ENCODE data around the gene B2M.
"Not testable (repeated sequence)": the region's sequence is repeated elsewhere in the genome, so short reads cannot be mapped to it uniquely, and the experiment has no call there.

Gene B2M

DNA sequence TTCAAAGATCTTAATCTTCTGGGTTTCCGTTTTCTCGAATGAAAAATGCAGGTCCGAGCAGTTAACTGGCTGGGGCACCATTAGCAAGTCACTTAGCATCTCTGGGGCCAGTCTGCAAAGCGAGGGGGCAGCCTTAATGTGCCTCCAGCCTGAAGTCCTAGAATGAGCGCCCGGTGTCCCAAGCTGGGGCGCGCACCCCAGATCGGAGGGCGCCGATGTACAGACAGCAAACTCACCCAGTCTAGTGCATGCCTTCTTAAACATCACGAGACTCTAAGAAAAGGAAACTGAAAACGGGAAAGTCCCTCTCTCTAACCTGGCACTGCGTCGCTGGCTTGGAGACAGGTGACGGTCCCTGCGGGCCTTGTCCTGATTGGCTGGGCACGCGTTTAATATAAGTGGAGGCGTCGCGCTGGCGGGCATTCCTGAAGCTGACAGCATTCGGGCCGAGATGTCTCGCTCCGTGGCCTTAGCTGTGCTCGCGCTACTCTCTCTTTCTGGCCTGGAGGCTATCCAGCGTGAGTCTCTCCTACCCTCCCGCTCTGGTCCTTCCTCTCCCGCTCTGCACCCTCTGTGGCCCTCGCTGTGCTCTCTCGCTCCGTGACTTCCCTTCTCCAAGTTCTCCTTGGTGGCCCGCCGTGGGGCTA is at the start of gene B2M, which contains the start of gene PATL2:
TSS of gene B2M (plus strand) at position 422 of the 647 bp plus-strand sequence. CDS start at position 452, 30 bp downstream.
TSS of gene PATL2 (minus strand) at position 228 of the 647 bp plus-strand sequence. CDS start 34,833 bp downstream, outside the sequence.
- DNase-seq, result peak; percentile 94

DNA sequence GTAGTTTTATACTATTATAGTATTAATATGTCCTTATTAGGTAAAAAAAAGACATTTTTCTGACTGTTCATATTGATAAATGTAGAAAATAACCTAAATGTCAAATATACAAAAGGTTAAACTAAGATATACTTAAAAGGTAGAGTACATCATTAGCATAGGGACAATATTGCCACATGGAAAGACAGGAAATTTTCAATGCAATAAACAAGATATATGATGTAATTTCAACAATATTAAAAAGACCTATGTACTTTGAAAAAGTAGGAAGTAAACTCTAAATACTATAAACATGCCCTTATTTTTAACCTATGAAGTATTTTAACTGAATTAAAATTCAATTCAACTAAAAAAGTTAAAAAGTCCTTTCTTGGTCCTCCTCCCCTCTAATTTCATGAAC is 49.7 kb upstream of the B2M start:
- DNase-seq, result no peak

DNA sequence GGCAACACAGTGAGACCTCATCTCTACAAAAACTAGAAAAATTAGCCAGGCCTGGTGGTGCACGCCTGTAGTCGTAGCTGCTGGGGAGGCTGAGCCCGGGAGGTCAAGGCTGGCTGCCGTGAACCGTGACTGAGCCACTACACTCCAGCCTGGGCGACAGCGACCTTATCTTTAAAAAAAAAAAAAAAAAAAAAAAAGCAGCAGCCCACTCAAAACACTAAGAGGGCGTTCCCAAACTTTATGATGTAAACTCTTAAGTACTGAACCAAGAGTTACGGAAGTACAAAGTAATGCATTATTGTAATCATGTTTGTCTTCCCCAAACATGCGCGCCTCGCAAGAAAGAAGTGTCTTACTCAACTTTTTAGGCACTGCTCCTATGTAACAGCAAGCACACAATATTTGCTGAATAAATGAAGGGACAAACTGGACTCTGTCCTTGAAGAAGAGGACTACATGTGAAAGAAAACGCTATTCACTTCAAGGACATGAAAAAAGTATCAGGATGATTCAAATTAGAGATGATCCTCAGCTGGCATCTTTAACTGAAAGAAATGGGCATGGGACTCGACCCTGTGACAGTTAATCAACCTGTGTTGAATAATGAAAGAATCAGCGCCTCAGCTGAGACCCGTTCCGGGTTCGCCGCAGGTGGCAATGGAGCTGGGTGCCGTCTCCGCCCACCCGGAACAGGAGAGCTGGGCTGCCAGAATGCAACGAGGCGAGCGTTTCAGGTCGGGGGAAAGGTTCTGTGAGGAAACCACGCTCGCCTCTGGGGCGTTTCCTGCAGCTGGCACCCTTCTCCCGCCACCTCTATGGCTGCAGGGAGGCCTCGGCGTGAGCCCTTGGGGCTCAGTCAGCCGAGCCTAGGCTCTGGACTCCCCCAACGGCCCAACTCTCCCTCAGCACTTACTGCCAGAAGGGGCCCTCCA is 48.6 kb upstream of the B2M start:
- DNase-seq, result peak; percentile 84

DNA sequence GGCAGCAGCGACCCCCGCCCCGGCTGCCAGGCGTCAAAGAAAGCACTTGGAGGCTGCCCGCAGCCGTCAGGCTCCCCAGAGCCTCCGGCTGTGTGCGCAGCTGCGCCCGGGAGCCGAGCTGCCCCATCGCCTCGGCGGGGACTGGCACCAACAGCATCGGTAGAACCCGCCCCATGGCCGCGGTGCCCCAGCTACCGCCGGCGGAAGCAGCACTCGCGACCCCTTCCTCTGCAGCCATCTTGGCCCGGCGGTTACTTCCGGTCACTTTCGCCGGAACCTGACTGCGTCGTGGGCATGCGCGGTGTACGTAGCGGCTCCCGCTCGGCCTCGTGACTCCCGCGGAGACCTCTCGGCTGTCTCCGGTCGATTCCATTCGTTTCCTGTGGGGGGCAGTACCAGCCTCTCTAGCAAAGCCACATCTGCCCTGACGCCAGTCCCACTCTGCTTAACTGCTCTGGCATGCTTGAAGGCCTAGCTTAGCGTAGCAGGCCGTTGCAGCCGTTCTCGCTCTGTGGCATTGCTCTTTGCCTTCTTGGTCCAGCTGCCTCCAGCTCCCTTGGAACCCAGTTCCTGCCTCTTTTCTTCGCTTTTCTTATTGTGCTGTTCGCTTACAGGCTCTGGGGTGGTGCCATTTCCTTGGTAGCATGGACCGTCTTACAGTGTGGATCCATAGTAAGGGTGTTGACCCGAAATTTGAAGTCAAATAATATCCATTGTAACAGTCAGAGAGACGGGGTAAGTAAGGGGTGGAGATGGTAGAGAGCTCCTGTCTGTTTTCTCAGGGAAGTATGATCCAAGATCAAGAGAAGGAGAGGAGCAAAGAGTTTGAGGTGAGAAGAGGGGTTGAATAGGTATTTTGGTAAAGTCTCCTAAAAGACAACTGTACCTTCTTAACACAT is 47.7 kb upstream of the B2M start, which contains the start of gene SPG11:
TSS of gene SPG11 (minus strand) at position 253 of the 899 bp plus-strand sequence. CDS start at position 238, 15 bp downstream.
- peak; percentile 97 for DNase-seq

DNA sequence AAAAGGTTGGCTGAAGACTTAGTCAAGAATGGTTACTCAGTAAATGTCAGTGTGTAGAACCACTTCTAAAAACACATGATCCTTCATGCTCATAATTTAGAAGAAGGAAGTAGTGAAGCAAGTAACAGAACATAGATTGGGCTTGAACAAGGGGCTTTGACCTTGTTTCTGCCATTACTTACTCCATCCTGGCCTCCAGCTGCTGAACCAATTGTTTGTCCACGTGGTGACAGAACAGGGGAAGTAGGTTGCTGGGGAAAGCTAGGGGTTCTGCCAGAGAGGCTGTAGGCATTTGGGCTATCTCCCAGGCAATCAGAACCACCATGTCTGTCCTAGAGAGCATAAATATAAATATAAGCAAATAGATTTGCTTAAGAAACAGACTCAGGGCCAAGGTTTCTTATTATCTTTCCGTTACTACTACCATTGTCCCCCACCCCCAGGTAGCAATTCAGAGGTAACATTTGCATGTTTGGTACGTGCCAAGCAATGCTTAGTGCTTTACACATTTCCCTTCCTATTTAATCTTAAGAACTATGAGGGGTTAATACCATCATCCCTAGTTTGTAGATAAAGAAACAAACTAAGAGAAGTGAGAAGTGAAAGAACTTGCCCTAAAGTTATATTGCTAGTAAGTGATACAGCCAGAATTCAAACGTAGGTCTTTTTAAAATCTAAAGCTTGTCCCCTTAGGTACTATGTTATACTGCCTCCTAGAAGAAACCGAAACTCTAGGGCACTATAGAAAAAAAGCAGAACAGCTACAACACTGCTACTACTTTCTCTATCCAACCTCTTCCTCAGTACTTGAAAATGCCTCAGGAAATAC is 44.9 kb upstream of the B2M start:
- DNase-seq, result no peak

DNA sequence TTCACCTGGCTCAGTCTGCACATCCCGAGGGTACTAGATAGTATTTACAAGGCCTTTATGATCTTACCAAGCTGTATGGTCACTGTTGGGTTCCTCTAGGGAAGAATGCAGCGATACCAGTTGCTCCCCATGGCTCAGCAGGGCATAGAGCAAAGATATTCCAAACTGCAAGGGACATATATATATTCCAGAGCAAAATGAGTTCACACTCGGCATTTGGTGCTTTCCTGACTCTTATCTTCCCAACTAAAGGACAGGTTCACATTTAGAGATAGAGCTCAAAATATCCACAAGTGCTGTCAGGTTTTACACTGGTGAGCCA is 44.3 kb upstream of the B2M start:
- DNase-seq, result no peak

DNA sequence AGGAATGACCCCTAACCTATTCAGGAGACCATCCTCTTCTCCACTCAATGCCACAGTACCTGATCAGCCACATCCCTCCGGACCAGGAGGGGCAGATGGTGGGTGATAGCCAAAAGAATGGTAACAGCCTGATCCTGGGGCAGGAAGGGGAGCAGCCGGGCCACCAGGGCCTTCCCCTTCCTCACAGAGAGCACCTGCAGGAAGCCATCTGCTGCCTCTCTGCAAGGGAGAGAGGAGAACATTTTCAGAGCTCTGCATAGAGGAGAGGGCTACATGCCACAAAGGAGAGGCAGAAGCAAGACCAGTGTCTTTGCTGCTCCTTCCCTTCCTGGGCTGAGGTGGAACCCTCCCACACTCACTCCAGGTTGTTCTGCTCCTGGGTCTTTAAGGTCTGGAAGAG is 42.4 kb upstream of the B2M start:
- no peak for DNase-seq

DNA sequence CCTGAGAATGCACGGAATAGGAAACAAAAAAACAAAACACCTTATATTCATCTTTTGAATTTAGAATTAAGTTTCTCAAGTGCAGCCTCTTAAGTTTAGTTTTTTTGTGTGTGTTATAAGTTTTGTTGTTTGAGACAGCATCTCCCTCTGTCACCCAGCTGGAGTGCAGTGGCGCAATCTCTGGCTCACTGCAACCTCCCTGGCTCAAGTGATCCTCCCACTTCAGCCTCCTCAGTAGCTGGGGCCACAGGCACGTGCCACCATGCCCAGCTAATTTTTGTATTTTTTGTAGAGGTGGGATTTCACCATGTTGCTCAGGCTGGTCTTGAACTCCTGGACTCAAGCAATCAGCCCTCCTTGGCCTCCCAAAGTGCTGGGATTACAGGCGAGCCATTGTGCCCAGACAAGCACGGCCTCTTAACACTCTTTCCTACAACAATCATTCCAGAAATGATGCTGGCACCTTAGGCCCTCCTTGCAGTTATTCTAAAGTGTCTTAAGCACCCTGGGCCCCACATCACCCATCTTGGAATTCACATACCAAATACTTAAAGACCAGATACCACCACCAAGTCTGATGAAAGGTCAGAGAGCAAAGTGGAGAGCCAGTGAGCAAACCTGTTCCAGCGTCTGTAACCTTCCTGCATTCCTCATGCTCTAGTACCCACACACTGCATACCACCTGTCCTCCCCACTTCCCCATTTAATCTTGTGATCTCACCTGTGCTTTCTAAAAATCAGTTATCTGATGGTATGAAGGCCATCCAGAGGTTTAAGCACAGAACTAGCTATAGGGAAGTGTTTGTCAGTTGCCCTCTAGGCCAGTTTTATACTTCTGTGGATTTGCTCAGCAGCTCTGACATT is 41.0 kb upstream of the B2M start:
- DNase-seq, result no peak

DNA sequence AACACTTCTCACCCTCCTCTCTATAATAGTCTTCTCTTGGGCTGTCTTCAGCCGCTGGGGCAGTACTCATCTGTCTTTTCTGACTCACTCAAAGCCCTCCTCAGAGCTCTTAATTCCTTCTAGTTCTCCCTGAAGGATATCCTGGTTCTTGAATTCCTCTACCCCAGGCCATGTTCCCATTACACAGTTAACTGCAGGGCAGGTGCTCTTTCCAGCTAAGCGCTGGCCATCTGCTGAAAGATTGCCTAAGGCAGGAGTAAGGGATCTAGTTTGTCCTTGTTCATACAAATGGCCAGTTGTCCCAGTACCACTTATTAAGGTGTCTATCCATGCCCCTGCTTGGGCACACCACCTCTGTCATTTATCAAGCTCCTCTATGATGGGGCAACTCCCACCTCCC is 37.7 kb upstream of the B2M start:
- no peak for DNase-seq

DNA sequence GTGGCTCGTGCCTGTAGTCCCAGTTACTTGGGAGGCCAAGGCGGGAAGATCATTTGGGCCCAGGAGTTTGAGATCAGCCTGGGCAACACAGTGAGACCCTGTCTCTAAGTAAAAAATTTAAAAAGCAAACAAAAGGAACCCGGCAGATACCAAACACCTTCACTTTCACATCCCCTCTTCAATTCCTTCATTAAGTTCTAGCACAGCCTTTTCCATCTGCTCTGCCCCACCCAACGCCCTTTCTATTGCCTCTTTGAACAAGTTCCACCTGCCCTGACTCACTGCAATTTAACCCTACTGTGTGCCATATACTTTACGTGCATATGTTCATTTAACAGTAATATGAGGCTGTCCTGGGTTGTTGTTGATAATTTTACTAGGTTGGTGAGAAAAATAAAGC is 35.4 kb upstream of the B2M start:
- DNase-seq, result no peak

DNA sequence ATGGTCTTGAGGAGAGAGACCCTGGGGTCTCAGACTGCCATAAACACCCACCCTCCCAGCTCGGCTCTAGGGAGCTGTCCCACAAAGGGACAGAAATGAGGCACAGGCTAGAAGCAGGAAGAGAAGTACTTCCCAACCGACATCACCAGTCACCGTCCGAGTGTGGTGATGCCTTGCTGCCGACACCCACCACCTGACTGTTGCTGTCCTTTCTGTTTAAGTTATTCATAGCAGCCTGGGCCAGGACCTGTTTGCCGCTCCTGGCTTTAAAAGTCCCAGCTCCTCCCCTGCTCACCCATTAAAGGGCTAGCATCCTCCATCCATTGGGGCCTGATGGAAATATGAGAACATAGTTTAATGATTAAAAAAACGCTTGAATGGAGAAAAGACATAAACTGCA is 34.6 kb upstream of the B2M start:
- DNase-seq, result peak; percentile 23

DNA sequence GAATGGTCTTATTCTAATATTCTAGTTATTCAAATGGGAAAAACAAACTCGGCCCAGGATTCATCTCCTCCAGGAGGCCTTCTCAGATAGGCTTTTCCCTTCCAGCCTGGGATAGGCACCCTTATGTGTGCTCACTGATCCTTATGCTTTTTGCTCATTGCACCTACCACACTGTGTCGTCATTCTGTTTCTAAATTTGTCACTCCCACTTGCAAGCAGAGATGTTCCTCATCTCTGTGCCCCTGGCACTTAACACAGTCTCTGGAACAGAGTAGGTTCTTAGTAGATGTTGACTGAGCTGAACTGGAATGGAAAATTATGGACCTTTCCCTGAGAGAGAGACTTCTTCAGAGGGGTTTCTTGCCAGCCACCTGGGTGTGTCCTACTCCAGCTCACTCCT is 29.1 kb upstream of the B2M start:
- no peak for DNase-seq

DNA sequence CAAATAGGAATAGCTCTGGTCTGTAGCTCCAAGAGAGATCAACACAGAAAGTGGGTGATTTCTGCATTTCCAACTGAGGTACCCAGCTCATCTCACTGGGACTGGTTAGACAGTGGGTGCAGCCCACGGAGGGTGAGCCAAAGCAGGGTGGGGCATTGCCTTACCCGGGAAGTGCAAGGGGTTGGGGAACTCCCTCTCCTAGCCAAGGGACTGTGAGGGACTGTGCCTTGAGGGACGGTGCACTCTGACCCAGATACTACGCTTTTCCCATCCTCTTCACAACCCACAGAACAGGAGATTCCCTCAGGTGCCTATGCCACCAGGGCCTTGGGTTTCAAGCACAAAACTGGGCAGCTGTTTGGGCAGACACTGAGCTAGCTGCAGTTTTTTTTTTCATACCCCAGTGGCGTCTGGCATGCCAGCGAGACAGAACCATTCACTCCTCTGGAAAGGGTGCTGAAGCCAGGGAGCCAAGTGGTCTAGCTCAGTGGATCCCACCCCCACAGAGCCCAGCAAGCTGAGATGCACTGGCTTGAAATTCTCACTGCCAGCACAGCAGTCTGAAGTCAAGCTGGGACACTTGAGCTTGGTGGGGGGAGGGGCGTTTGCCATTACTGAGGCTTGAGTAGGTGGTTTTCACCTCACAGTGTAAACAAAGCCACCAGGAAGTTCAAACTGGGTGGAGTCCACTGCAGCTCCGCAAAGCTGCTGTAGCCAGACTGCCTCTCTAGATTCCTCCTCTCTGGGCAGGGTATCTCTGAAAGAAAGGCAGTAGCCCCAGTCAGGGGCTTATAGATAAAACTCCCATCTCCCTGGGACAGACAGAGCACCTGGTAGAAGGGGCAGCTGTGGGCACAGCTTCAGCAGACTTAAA is 28.3 kb upstream of the B2M start:
- peak; percentile 89 for DNase-seq

DNA sequence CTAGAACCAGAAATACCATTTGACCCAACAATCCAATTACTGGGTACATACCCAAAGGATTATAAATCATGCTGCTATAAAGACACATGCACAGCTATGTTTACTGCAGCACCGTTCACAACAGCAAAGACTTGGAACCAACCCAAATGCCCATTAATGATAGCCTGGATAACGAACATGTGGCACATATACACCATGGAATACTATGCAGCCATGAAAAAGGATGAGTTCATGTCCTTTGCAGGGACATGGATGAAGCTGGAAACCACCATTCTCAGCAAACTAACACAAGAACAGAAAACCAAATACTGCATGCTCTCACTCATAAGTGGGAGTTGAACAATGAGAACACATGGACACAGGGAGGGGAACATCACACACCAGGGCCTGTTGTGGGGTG is 22.0 kb upstream of the B2M start:
- not testable (repeated sequence) for DNase-seq

DNA sequence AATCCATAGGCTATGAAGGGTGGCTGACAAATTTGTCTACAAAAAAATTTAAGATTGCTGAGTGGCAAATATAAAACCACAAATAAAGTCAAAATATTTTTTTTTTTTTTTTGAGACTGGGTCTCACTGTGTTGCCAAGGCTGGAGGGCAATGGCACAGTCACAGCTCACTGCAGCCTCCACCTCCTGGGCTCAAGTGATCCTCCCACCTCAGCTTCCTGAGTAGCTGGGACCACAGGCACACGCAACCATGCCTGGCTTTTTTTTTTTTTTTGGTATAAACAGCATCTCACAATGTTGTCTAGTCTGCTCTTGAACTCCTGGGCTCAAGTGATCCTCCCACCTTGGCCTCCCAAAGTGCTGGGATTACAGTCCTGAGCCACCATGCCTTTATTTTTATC is 21.1 kb upstream of the B2M start:
- DNase-seq, result peak; percentile 31

DNA sequence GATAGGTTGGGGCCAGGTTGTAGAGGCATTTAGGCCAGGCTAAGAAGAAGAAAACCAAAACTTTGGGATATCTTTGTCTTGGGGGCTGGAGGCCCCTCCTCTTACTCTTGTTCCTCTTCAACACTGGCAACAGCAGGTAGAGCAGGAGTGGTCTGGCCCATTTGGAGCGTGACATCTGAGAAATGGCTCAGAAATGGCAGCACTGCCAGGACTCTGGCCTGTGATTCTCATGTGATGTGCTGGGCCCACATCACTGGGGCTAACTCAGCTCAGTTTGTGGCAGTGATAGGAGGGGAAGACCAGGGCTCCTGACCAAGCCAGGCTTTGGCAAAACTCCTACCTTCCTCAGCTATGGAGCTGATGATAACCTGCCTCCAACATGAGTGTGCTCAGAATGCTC is 18.7 kb upstream of the B2M start:
- no peak for DNase-seq

DNA sequence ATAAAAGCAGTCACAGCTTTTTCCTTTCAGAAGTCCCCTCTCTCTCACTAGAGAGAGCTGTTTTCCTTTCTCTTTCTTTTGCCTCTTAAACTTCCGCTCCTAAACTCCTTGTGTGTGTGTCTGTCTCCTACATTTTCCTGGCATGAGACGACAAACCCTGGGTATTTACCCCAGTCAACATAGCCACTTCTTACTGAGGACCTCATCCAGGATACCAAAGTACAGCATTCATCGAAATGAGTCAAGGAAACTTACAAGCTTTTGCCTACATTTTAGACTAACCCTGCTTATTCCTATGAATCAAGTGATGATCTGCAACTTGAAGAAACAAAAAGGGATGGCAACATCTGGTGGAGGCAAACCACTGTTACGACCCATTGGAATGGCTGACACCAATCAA is 16.9 kb upstream of the B2M start:
- no peak for DNase-seq

DNA sequence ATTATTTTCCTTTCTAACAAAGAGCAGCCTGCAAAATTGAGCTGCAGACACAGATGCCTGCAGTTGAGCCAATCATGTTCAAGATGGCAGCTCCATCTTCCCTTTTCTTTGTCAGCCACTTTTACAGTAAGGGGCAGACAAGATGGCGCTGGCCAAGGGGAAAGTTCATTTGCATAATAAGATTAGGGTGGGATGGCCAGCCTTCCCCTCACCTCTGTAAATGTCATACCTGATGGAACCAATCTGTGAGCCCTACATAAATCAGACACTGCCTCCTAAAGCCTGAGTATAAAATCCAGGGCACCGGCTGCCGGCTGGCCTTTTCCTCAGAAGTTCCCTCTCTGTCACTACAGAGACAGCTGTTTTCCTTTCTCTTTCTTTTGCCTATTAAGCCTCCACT is 16.0 kb upstream of the B2M start:
- no peak for DNase-seq

DNA sequence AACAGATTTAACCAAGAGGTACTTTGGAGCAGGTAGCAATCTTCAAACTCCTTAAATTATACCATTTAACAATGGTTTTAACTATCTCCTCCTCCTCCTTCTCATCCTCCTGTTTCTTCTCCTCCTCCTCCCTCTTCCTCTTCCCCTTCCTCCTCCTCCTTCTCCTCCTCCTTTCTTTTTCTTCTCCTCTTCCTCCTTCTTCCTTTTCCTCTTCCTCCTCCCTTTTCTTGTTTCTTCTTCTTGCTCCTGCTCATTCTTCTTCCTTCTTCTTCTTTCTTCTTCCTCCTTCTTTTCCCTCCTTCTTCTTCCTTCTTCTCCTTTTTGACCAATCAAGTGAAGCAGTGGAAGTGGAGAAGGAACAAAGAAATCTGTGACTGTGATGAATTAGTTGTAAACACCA is 14.3 kb upstream of the B2M start:
- DNase-seq, result no peak

DNA sequence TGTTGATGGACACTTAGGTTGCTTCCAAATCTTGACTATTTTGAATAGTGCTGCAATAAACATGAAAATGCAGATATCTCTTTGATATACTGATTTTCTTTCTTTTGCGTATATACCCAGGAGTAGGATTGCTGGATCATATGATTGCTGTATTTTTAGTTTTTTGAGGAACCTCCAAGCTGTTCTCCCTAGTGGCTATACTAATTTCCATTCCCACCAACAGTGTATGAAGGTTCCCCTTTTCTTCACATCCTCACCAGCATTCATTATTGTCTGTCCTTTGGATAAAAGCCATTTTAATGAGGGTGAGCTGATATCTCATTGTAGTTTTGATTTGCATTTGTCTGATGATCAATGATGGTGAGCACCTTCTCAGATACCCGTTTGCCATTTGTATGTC is 12.7 kb upstream of the B2M start:
- no peak for DNase-seq
